GM12873 (cell line): ENCODE results near the gene MAB21L3.

Experiments
- CTCF ChIP-seq: IDR thresholded peaks from 2 replicates; pipeline ENCODE4 v1.5.1; 2012; ENCODE audit warnings: low read depth, mild to moderate bottlenecking, moderate library complexity, low read length, control low read depth; ENCODE audit not compliant: insufficient read depth; ENCODE audit errors: missing control alignments

MAB21L3 gene

DNA sequence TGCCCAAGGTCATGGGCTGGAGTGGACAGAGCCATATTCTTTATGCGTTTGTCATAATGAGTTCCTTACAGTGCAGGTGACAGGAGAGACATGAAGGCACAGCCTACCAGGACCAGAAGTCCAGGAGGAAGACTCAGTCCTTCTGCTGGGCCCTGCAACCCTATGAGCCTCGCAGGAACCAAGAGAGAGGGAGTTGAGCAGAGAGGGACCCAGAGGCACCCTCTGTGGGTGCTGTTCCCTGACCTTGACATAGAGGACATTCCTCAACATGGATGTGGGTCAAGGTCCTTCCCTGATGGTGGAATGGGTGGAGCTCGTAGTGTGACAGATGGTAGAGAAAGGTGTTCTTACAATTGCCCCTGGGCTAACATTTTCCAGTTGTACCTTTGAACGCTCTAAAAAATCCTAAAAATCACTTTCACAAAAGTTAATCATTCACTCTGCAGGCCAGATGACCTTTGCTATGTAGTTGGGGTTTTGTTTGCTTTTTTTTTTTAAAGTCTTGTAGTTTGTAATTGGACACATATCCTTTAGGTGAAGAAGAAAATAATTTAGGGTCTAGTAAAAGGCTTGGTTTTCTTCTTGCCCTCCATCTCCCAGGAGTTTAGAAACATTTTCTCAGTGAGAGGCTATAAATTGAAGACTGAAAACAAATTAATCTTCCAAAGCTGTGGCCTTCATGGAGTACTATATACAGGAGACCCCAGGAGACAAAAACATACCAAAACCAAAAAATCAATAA, 41.9 kb downstream of the MAB21L3 start:
- TF ChIP-seq CTCF: no peak

DNA sequence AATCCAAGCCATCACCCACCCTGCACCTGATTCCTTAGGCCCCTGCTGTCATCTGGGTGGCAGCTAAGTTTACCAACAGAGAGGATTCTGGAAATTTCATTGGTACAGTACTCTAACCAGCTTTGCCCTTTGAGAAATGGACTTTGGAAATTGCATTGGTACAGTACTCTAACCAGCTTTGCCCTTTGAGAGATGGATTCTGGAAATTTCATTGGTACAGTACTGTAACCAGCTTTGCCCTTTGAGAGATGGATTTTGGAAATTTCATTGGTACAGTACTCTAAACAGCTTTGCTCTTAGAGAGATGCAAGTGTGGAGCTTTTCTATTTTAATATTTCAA, 42.5 kb downstream of the MAB21L3 start:
- TF ChIP-seq CTCF: no peak

GRCh38 chr1:116154536-116154935, 43.3 kb downstream of the MAB21L3 start:
- TF ChIP-seq CTCF: no peak

DNA sequence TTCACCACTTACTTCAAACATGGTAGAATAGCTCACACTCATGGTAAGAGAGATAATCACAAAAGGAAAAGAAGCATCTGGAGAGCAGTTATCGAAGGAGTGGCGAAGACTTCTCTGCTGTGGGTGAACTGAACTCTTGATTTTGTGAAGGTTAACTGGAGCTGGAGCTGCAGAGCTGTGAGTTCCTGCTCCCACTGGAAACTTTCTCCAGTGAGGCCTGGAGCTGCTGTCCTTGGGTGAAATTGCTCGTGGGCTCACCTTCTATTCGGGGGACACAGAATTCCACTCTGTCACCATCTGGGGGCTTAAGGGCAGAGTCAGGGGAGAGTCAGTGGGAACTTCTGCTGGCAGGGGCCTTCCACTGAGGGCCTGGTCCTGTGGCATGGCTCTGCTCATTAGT, 45.9 kb downstream of the MAB21L3 start:
- TF ChIP-seq CTCF: no peak

GRCh38 chr1:116159177-116159576, 48.0 kb downstream of the MAB21L3 start:
- no peak for TF ChIP-seq CTCF

DNA sequence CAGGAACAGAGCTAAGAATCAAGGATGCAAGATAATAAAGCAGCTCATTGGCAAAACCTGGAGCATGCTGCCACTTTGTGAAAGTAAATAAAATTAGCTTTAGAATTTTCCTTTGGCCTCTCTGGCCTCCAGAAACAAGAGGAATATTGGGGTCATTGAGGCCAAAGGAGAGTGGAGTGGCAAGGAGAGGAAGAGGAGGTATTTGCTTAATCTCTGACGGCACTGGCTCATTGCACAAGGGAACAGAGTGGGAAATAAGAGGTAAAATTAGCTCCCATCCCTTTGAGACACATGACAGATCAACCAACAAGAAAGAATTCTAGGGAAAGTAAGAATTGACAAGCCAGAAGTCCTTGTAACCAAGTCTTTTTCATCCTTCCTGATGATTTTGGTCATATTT, 48.4 kb downstream of the MAB21L3 start:
- TF ChIP-seq CTCF: no peak

DNA sequence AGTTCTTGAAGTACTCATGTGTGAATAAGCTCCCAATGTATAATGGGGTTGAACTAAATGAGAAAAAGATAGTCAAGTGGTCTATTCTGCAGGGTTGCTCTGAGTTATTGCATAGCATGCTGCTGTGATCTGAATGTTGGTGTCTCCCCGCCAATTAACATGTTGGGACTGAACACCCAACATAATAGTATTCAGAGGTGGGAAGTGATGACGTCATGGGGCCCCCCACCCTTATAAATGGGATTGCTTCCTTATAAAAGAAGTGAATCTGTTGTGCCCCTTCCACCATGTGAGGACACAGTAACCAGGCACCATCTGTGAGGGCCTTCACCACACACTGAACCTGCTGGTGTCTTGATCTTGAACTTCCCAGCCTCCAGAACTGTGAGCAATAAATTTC, 50.2 kb downstream of the MAB21L3 start:
- no peak for TF ChIP-seq CTCF
